SH-SY5Y (cell line): Measurements from ENCODE around the gene MARCHF11.

Source experiments
- GATA2 ChIP-seq: IDR thresholded peaks from 2 replicates; pipeline ENCODE4 v1.6.1; 2011; ENCODE audit warnings: mild to moderate bottlenecking, low read depth, low read length
- GATA3 ChIP-seq: IDR thresholded peaks from 2 replicates; pipeline ENCODE4 v1.6.1; 2011; ENCODE audit warnings: low read depth, mild to moderate bottlenecking, low read length, moderate library complexity

DNA sequence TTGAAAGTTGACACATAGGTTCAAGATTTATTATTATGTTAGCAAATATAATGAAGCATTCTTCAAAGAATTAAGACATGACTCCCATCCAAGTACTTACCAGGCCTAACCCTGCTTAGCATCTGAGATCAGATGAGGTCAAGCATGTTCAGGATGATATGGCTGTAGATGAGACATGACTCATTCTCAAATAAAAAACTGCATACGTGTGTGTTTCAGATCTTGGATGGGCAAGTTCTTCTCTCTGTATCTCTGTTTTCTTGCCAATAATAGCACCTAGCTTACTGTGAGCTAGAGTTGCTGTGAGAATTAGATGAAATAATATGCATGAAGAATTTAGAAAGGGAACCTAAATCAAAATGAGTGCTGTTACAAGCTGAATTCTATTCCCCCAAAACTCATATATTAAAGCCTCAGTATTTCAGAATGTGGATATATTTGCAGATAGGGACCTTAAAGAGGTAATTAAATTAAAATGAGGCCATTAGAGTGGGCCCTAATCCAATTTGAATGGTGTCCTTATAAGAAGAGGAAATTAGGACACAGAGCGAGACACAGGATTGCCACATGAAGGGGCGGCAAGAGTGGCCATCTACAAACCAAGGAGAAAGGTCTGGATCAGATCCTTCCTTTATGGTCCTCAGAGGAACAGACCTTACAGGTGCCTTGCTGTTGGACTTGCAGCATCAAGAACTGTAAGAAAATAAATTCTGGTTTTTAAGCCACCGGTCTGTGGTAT, 146.2 kb downstream of the MARCHF11 start:
- TF ChIP-seq GATA3 (no peak), GATA2 (no peak)
